Uterus (tissue), 2 donors: ENCODE measurements around the gene TMEM120A.

Experiments
- CTCF ChIP-seq, 4 experiments: fragments of 200-600 bp in 2 of 4; fragments of 450-650 bp in 2 of 4; sonication (generic) in 2 of 4; IDR thresholded peaks; one replicate each; pipeline ENCODE4 v1.5.1; 2016 to 2019; ENCODE audit warnings: antibody characterized with exemption in 4 of 4, mild to moderate bottlenecking in 2 of 4, moderate library complexity in 1 of 4
- POLR2A ChIP-seq, 2 donors: fragments of 450-650 bp; IDR thresholded peaks; one replicate each; pipeline ENCODE4 v1.6.1; 2016; ENCODE audit warnings: antibody characterized with exemption in 2 of 2, mild to moderate bottlenecking in 1 of 2, moderate library complexity in 1 of 2

GRCh38 chr7:75983471-75984129, 10.8 kb downstream of the TMEM120A start:
- TF ChIP-seq POLR2A (IDR thresholded peaks at IDR 0.05) = no peak
- no peak for TF ChIP-seq CTCF (IDR thresholded peaks at IDR 0.05)
